Stimulated activated CD8-positive, alpha-beta memory T cell treated with anti-CD3 and anti-CD28 coated beads, Interleukin-2, amount 100 ng/mL, for 48 hours (primary cell): ENCODE measurements around the gene ATP6V1C2.

Experiments
- DNase-seq, 2 donors: peaks; one replicate each; pipeline ENCODE4 v3.0.0-alpha.2; 2020; ENCODE audit warnings: low read depth in 2 of 2

The ATP6V1C2 gene, protein sequence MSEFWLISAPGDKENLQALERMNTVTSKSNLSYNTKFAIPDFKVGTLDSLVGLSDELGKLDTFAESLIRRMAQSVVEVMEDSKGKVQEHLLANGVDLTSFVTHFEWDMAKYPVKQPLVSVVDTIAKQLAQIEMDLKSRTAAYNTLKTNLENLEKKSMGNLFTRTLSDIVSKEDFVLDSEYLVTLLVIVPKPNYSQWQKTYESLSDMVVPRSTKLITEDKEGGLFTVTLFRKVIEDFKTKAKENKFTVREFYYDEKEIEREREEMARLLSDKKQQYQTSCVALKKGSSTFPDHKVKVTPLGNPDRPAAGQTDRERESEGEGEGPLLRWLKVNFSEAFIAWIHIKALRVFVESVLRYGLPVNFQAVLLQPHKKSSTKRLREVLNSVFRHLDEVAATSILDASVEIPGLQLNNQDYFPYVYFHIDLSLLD

DNA sequence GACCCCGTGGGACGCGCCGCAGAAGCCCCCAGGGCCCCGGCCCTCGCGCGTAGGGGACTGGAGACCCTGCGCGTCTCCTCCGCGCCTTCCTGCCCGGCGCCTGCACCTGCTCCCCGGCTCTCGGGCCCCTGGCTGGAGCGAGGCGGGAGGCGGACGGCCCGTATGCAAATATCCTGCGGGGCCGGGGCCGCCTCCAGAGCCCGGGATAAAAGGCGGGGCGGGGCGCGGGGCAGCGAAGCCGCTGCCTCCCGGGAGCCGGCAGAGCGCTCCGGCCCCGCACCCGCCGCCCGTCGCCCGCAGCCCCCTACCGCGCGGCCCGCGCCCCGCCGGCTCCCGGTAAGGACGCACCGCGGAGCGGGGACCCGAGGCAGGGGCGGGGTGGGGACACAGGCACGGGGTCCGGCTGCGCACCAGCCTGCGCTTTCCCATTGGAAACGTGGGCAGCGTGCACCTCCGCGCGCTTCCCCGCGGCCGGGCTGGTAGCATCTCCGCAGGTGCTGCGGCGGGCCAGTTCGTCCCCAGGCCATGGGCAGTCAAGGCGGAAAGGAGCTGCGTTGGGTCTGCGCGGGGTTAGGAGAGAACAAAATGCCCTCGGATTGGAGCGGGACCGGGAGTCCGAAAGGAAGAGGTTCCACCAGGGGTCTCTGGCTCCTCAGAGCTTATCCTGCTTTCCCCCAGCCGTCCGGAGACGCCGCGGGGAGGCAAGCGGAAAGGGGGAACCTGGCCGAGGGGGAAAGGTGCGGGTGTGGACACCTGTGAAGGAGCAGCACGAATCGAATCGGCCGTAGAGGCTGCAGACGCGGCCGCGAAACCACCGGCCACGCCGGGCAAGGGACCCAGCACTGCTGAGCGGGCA, at the start of gene ATP6V1C2:
Gene ATP6V1C2, plus strand, starts transcription at position 235 of the 856 bp plus-strand sequence. CDS start 1,220 bp downstream, outside the sequence.
- DNase-seq: no peak

DNA sequence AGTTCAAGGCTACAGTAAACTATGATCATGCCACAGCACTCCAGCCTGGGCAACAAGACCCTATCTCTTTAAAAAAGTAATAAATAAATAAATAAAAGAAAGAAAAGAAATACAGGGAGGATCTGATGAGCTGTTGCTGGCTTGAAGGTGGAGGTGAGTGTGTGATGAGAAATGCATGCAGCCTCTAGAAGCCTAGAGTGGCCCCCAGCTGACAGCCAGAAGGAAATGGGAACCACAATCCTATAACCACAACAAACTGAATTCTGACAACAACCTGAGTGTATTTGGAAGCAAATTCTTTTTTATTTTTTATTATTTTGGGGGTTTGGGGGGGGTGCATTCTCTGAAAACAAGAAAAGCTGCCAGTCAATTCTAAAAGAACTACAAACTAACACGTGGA, 46.3 kb upstream of the ATP6V1C2 start:
- no peak for DNase-seq

DNA sequence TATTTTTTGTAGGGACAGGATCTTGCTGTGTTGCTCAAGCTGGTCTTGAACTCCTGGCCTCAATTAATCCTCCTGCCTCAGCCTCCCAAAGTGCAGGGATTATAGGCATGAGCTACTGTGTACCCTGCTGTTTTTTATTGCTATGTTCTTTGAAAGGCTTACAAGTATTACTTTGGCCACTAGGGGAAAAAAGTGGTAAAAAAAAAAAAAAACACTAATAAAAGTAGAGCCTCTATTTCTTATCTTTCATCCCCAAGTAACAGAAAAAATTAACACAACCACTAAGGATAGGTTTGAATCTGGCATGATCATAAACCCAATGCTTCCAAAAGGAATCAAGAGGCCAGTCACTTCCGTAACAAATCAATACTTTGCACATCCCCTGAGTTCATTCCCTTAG, 43.2 kb upstream of the ATP6V1C2 start:
- no peak for DNase-seq

DNA sequence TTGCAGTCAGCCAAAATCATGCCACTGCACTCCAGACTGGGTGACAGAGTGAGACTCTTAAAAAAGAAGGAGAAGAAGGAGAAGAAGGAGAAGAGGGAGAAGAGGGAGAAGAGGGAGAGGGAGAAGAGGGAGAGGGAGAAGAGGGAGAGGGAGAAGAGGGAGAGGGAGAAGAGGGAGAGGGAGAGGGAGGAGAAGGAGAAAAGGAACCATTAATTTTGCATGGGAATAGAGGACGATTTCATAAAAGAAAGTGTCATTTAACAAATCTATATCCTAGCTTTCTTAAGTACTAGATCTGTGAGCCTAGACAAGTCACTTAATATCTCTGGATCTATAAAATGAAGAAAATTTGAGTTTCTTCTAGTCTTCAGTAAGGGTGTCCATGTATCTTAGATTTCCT, 41.2 kb upstream of the ATP6V1C2 start:
- DNase-seq: no peak

DNA sequence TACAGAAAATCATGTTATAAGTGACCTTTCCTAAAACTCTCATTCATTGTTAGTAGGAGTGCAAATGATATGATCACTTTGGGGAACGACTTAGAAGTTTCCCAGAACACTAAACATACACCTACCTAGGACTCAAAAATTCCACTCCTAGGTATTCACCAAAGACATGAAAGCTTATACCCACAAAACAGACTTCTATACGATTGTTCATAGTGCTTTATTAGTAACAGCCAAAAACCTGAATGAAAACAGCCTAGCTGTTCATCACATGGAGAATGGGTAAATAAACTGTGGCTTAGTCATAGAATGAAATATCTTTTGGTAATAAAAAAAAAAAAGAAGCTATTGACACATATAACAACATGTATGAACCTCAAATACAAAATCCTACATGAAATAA, 40.5 kb upstream of the ATP6V1C2 start:
- no peak for DNase-seq

DNA sequence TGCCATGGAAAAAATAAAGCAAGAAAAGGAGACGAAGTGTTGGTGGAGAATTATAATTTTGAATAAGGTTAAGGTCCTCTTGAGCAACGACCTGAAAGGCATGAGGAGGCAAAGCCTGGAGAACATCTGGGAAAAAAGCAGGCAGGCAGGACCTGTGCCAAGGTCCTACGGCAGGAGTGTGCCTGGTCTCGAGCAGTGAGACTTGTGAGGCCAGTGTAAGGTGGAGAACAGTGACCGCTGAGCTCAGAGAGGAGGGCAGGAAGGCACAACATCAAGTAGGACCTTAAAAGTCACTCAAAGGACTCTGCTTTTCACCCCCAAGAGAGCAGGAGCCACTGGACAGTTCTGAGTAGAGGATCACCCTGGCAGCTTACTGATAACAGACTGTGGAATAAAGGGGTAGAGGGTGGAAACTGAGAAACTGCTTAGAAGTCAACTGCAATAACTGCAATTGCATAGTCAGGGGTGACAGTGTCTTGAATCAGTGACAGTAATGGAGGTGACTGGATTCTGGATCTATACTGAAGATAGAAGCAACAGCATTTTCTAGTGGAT, 35.2 kb upstream of the ATP6V1C2 start:
- no peak for DNase-seq

DNA sequence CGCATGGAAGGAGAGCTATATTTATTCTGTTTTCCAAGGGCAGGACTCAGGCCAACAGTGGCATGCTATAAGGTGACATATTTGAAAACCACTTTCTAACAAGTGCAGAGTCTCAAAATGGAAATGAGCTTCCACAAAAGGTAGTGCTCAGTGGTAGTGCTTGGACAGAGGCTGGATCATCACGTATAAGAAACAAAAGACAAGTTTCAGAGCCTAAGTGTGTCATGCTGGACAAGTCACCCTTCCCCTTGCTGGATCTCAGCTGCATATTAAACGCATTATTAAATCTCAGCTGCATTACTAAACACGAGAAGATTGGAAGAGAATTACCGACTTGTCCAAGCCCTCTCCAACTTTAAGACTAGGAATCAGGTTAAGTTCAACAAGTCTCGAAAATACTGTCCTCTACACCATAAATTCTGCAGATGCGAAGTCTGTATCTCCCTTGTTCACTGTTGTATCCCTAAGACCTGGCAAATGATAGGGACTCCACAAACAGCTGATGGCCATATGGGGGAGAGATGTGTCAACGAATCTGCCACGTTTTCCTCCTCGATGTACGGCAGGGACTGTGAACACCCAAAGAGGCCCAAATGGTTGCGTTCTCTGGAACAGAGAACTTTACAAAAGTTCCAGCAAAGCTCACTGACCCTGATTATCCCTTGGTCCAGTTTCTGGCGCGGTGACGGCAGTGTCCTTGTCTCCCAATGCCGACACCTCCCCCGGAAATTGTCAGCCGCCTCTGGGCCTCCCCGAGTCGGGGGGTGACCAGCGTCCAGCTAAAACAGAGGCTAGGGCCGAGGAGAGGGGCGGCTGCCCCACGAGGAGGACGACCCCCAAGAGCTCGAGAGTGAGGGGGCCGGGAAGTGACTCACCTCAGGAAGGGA, 32.3 kb upstream of the ATP6V1C2 start:
- DNase-seq: no peak

DNA sequence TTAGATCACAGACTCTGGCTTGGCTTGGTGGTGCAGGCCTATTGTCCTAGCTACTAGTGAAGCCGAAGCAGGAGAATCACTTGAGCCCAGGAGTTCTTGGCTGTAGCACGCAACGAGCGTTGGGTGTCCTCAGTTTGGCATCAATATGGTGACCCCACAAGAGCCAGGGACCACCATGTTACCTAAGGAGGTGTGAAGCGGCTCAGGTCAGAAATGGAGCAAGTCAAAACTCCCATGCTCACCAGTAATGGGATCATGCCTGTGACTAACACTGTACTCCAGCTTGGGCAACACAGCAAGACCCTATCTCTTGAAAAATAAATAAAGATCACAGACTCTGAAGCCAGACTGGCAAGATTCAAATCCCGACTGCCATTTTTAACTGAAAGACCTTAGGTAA, 29.9 kb upstream of the ATP6V1C2 start:
- DNase-seq: no peak

DNA sequence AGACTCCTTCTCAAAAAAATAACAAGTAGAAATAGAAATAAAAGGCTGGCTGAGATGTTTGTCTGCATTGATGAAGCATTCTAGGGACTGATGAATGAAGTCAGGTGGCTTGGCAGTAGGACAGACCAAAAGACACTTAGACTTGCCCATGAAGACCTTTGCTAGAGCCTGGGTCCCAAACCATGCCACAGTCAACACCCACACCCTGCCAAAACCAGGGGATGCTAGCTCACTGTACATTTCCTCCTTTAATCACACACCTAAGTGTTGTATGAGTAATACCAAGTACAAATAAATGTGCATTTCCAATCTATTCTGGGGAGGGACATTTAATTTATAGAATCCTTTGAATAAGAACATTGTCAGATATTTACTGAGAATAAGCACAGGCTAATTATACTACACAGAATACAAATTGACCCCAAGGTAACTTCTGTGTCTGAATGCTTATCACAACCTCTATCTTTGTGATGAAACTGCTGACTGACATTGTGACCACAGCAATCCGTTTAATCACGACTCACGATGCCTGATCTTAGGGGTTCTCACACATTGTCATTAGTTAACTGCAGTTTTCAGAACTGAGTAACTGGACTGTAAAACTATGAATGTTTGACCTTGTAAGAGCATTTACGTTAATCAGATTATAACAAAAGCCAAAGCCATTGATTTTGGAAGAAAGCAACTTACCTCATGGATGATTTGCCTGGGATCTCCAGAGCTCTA, 21.2 kb upstream of the ATP6V1C2 start:
- no peak for DNase-seq

DNA sequence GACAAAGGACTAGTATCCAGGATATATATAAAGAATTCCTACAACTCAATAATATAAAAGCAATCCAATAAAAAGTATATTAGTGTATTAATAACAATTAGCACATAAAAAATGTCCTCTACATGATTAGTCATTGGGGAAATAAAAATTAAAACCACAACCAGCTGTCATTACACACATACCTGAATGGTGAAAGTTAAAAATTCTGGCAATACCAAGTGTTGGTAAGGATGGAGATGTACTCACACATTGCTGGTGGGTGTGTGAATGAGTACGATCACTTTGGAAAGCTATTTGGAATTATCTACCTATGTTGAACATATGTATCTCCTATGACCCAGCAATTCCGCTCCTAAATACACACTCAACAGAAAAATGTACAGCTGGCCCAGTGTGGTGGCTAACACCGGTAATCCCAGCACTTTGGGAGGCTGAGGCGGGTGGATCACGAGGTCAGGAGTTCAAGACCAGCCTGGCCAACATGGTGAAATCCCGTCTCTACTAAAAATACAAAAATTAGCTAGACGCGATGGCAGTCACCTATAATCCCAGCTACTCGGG, 17.3 kb upstream of the ATP6V1C2 start:
- no peak for DNase-seq

DNA sequence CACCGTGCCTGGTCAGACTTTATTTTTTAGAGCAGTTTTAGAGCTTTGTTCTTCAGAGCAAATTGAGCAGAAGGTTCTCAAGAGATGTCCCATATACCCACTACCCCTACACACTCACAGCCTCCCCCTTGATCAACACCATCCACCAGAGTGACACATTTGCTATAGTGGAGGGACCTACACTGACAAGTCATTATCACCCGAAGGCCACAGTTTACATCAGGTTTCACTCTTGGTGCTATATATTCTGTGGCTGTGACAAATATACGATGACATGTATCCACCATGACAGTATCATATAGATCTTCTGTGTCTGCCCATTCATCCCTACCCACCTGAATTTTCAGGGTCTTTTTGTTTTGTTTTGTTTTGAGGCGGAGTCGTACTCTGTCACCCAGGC, 15.4 kb upstream of the ATP6V1C2 start:
- no peak for DNase-seq

DNA sequence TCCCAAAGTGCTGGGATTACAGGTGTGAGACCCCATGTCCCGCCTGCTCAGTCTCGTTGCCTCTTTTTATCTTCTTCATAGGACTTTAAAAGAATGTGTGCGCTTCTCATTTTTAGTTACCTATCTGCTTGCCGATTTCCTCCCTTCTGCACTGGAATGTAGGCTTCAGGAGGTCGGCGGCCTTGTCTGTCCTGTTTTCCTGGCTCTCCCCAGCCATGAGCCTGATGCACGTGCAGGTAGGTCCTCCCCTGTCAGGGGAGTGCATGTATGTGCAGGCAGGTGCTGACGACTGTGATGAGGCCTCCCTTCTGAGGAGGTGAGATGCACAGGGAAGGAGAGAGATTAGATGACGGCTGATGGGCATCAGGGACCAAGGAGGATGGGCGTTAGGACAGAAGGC, 13.6 kb upstream of the ATP6V1C2 start:
- DNase-seq: no peak

DNA sequence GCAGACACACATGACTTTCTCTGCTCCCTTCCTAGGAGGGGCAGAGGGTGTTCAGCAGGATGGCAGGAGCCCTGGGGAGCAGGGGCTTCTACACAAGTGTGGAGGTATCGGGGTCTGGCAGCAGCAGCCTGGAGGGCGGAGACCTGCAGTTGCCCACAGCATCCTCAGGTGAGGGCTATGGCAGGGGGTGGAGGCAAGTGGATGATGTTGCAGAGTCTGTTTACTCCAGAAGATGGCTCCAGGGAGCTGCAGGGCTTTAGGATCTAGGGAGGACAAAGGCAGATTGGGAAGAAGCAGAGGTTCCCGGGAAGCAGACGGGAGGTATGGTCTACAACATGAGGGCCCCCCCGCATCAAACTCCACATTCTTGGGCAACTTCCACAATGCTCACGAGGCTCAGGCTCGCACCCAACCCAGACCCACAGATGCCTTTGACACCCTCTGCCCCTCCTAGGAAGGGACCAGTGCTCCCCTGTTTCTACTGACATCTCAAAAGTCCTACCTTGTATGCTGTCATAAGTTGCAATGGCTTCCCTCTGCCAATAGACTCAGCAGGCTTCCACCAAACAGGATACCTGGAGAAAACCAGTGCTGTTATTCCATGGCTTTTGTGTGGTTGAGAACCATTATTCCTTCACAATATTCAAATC, 12.0 kb upstream of the ATP6V1C2 start:
- no peak for DNase-seq

DNA sequence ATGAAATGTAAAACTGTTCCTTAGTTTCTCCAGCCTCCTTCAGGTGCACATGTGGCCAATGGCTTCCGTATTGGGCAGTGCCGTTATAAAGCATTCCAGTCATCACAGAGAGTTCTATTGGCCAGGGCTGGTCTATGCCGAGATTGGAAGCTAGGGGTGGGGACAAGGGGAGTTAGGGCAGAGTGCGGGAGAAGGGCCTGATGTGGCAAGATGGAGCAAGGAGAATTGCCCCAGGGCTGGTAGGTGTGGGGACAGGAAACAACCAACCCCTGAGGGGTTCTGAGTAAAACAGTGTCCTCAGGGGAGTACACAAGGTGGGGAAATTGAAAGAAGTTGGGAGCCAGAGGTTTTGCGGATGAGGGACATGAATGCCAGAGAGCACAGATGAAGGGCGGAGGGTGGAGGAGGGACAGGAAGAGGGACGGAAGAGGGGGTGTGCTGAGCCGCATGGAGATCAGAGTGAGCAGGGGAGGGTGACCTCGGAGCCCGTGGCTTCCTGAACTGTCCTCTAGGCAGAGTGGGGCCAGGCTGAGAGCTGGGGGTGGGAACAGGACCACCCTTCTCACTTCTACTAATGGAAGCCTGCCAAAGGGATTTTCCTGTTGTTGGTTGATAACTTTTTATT, 9.1 kb upstream of the ATP6V1C2 start:
- DNase-seq: no peak

DNA sequence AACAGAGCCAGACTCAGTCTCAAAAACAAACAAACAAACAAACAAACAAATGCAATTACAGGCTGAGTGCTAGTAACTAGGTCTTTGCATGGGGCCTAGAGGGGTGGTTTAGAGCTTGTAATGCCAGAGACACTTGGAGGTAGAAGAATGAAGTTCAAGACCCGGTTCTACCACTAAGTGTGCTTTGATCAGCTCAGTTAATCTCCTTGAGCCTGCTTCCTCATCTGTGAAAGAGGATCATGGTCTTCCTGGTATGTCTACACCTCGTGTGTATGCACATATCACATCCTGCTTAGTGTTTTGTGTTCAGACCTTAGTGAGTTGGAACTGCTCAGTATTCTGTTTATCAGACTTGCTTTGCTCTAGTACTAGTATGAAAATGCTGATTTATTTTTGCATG, 4.8 kb upstream of the ATP6V1C2 start:
- no peak for DNase-seq

DNA sequence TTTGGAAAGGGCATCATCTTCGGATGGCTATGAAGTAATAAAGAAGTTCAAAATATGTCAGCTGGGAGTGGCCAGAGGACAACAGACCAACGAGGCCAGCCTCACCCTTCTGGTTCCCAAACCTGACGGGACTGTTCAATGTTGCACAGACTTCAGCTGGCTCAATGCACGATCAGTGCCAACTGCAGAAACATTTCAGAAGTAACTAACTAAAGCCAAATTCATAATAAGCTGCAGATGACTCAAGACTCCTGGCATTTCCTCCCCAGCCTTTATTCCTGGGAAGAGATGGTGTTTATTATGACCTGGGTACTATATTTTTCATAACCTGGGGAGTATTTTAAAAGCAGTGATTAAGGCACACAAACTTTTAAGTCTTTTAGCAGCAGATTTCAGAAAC, 3.8 kb upstream of the ATP6V1C2 start:
- DNase-seq: no peak

DNA sequence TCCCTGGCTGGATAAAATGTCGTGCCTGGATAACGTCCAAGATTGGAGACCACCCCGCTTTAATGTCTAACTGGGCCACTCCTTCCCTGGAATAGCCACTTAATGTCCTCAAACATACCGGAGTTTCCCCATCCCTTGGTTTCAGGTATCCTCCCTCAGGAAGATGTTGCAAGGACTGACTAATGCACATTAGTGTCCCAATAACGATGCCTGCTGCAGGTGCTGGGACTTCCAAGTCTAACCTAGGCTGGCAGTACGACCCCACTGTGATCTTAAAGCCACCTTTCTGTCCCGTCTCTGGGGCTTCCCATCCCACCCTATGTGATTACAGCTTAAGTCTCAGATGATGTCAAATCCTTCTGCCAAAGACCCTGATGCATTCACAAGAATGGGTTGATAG, 1.1 kb upstream of the ATP6V1C2 start:
- no peak for DNase-seq

DNA sequence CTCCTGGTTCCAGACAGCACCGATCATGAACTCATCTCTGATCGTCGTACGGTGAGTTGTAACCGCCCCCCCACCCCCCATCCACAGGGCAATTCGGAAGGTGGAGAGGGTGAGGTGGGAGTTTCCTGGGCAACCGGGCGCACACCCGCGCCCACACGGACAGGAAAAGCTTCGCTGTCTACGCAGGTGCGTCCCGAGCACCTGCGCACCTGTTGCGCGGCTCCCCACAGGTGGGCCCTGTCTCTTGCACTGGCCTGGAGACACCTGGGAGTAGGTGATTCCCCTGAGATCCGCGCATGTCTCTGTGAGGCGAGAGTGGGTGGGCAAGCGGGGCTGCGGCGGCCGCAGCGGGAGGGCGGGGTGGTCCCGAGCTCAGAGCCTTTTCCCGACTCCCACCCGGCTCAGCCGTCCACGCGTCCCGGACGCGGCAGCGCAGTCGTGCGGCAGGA, 459 bp upstream of the ATP6V1C2 start:
- DNase-seq: no peak

DNA sequence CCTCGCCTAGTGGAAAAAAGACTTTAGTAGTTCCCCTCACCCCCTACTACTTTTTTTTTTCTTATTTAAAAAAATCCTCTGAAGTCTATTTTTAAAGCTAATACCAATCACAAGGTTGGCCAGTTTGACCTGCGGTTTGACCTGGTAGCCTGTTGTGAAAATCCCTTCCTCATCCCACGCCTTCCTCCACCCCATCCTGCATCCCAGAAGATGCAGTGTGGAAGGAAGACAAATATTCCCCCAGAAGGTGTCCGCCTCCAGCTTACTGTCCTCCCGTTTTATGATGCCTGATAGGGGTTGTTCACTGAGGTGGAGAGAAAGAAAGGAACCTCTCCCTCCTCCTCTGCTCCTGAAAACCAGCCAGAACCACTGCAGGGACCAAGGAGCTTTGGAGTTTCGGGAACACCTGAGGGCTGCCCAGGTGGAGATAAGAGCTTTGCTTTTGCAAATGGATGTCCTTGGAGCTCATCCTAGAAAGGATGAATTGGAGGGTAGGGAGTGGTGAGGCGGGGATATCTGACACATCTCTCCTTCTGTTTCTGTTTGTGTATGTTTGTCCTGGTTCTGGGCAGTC, 909 bp downstream of the ATP6V1C2 start:
- no peak for DNase-seq
